ENCODE results near the gene AUH.
"Not testable (repeated sequence)": the region's sequence is repeated elsewhere in the genome, so short reads cannot be mapped to it uniquely, and the experiment has no call there.

AUH gene

GRCh38 chr9:91206806-91207205, 154.9 kb downstream of the AUH start:
- DNase-seq = no peak

- DNase-seq = no peak
Measured at GRCh38 chr9:91202736-91203283, 158.9 kb downstream of the AUH start.

- DNase-seq = no peak
Measured at GRCh38 chr9:91200692-91201336, 160.9 kb downstream of the AUH start.

DNA sequence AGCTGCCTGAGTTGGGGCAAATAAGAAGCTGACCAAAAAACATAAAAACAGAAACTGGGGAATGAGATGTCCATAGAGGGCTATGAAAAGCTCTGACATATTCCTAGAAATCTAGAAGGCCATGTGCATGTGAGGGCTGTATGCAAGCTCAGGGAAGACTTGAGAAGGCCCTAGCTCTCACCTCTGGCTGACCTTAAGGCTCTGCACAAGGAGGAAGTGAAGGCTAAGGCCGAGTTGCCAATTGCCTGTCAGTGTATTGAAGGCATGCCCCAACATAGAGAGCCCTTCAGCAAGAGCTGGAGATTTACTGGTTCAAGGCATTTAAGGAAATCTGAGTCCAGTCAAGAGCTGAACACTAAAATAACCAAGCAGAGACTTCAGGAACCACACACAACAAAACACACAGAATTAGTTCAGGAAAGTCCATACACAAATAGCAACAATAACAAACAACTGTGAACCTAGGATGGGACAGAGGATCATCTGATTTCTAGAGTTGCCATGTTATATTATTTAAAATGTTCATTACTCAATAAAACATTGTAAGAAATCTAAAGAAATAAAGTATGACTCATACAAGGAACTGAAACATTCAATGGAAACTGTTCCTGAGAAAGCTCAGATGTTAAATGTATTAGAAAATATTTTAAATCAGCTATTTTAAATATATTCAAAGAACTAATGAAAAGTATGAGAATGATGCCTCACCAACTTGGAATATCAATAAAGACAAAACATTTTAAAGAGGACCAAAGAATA, 161.8 kb downstream of the AUH start:
- peak; percentile 45 to 63 (median 53) for DNase-seq

DNA sequence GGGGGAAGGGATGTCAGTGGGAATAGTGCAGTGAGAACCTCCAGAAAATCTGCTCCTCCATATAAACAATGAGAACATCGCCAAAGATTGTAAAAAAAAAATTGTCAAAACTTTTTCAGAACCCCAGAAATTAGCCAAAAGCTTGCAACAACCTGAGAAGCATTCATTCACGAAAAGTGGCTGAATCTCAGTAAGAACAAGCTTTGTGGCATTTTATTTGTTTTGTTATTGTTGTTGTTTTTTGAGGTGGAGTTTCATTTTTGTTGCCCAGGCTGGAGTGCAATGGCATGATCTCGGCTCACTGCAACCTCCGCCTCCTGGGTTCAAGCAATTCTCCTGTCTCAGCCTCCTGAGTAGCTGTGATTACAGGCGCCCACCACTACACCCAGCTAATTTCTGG, 162.8 kb downstream of the AUH start:
- DNase-seq = not testable (repeated sequence)

DNA sequence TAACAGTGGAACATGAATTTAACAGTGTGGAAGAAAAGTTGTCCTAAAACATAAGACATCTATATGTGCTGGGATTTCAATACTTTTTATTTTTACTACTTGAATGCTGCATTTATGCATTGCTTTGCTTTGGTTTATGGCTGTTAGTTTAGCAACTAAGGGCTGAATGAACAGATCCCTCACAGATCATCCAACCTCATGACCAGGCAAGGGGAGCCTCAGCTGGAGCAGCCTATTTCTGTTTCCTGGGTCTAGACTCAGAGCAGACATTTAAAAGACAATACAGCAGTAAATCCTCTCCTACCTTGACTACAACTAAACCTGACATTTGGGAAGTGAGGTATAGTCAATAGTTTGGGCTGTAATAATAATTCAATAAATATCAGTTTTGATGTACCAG, 163.3 kb downstream of the AUH start:
- no peak for DNase-seq

DNA sequence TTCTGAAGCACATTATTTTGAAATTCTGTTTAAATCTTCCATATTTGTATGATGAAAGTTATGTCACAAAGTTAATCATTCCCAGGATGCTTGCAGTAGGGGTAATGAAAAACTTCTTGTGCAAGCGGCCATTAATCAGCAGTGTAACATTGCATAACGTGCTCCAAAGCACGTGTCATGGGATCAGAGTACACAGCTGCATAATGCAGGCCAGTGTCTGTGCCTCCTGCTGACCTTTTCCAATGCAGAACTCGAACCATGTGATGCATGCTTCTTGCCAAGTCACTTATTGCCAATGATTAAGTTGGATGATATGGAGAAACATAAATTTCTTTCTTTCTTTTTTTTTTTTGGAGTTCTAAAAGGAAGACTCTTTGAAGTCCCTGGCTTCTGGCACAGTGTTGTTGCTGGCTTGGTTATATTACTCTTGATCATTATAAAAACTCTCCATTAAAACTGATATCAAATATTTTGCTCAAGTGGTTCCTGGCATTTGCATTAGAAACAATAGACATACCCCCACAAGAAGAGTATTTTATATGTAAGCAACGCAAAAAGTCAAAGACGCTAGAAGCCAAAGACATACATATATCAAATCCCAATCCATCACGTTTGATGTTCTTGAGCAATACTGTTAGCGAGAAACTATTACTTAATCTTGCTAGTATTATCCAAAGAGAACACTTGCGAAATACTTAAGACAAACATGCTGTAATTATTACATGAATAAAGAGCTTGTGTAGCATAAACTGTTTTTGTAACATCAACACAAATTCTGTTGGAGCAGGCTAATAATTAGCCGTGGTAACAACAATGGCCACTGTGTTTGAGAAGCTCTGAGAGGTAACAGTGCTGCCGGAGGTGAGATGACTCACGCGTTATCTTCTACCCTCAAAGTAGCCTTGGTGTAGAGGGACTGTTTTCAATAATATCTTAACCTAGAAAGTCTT, 164.2 kb downstream of the AUH start:
- DNase-seq = peak; percentile 88 to 98 (median 97)

- DNase-seq = no peak
Measured at GRCh38 chr9:91196103-91196950, 165.4 kb downstream of the AUH start.

DNA sequence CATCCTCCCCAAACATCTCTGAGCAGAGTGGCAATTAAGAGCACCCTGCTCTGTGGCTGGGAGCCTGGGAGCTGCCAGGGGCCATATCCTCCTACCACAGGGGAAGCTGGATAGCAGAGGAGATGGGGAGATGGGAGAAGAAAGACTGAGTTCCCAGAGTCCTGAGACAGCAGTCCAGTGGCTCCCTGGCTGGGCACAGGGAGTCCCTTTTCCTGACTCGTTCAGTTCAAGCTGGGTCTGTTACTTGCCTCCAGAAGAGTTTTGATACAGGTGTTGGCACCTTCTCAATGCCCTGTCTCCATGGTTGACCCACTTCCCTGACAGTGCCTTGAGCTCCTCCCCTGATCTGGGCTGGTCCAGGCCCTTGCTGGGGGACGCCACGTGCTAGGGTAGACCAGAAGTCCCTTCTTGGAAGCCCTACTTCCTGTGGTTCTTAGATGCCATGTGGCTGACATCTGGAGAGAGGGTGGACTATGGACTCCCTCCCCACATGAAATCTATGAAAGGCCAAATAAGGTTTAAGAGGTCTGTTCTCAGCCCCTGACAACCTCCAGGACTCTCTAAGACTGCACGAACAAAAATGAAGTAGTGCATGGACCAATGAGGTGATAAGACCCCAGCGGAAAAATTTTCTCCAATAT, 166.2 kb downstream of the AUH start:
- DNase-seq = no peak

DNA sequence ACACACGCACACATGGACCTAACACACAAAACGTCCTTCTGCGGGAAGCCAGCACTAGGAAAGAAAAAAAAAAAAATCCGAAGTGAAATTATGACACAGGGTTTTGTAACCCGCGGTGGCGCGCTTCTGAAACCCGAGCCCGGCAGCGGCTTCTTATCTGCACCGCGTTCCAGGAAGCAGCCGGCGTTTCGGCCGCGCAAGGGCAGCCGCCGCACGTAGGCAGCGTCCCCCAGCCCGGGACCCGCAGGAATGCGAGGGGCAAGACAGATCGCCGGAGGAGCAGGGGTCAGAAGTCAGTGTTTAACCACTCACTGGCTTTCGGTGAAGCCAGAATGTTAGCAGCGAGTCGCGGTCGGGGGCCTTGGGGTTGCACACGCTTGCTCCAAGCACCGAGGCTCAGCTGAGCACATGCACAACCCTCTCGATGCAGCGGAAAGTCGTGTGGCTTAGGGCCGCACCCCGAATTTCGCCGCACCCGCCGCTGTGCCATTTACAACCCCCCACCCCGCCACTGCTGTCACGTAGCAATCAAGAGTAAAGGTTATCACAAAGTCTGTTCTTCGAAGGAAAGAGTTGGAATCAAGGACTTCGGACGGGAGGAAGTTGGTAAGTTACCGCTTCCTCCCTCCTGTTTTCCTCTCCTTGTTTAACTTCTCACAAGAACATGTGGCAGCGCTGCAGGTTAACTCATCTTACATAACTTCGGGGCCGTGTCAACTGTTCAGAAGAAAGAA, 167.9 kb downstream of the AUH start:
- peak; percentile 86 to 88 (median 87) for DNase-seq

DNA sequence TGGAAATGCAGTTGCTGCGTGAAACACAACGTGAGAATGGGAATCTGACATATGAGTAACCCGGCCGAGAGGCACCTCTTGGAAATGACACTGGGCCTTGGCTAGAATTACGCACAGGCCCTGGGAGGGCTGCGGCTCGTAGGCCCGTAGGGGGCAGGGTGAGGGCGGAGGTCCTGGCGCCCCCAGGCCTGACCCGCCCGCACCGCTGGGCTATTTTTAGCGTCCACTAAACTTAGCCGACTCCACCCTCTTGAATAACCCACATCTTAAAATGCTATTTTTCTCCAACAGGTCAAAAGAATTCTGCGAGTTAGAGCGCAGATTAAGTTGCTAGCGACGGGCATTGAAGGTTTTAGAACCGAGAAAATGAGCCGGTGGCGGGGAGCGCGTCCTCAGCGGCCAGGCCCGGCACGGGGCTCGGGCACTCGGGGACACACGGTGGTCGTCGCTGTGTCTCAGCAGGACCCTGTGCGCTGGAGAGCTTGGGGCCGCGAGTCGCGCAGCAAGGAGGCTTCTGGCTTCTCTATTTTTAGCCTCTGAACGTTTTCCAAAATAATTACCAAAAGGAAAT, 168.5 kb downstream of the AUH start:
- peak; percentile 91 to 98 (median 96) for DNase-seq

DNA sequence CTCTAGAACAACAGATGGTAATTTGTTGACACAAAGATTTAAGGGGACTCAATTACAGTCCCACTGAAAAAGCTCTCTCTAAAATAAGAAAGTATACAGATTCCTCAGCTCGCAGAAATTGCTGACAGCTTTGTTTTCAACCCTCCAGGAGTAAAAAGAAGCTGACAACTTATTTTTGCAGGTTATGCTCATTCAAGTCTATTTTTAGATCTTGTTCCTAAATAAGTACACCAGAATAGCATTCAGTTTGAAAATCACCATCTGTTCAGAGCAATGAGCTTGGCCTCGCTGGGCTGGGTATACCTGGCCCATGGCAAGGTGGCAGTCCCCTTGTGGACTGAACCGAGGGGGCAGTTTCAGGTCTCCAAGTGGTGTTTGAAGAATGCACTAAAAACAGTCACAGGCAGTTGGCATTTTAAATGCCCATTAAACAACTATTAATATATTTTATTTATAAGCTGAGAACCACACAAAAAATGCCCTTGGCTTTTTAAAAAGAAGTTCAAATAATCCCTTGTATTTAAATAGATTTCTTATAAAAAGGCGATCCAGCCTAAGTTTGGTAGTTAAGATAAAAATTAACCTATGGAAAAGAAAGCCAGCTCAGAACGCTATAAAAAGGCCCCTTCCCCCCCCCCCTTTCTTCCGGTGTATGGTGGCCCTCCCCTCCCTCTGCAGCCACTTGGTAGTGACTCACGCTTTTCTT, 169.2 kb downstream of the AUH start:
- DNase-seq = no peak

DNA sequence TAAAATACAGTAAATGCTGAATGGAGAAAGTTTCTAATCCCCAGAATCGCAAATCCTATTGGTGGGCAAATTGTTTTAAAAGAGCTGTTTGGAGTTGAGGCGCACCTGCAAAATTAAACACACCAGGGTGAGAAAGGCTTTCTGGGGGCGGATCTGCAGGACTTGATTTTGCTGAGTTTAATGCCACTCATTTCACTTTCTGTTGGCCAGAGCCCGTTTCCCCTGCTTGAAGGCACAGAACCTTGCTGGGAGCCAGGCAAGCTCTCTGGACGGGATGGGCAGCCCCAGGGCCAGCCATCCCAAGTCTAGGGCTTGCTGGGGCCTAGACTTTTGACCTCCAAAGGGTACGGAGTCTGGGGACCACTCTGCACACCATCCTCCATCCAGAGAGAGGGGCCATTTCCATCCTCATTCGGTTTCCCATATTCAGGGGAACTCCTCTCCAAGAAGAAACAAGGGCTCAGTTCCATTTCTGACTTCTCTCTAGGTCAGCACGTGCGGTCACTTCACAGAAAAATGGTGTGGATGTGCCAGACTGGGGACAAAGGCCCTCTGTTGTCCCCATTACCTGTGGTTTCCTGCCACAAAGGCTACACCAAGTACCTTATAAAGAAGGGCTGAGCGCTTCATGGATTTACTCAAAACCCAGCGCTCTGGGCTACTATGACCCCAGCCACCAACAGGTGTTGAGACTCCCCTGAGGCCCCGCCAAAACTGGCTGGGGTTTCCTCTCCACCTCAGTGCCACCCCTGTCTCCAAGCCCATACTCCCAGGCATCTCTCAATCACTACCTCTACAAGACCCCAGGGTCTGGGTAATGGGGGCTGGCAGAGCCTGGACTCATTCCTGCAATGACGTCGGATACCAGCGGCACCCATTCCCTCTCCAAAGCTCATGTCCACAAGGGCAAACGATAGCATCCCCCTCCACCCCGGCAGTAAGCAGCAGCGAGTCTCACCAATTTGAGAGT, 170.0 kb downstream of the AUH start:
- no peak for DNase-seq

DNA sequence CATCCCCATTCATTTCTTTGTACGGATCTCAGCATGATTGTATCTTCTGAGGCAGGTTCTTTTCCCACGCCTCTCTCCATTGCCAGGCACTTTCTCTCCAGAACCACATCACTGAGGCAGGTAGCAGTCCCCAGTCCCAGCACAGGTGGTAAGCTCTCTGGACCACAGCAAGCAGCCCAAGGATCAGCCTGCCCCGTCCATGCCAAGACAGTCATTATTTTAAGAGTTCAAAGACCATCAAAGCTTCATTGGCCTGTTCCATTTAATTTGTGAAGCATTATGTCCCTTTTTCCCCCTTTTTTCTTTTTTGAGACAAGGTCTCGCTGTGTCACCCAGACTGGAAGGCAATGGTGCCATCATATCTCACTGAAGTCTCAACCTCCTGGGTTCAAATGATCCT, 171.7 kb downstream of the AUH start:
- no peak for DNase-seq

GRCh38 chr9:91188719-91189590, 172.8 kb downstream of the AUH start:
- no peak for DNase-seq

- DNase-seq = no peak
Measured at GRCh38 chr9:91187965-91188344, 173.8 kb downstream of the AUH start.

DNA sequence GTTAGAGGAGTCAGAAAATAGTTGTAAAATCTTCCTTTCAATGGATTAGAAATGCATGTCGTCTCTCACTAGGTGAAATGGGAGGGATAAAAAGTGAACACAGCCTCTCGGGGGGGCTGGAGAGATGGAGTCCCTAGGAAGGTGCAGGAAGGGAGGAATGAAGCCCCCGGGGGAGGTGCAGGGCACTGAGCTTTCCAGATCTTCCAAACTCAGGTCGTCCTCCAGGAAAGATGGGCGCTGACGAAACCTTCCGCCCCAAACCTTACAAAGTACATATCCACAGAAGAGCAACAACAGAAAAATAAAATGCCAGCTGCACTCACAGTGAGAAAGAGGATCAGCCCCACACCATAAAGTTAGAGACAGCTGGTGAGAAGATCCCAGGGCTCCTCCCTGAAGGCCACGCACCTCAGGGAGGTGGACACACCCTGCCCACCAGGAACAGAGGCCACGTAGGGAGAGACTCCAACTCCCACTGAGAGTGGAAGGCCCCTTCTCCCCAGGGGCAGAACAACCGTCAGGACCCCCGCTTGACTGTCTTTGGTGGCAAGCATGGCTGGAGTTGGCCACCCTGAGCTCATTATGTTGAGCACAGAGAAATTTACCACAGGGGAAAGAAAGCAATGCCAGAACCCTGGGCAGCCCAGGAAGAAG, 174.3 kb downstream of the AUH start:
- DNase-seq = no peak

Data from suppressor macrophage treated with lipopolysaccharide for 1 hour (primary cell).